ENCODE data around the gene CHST7. TPM values are rescaled to one million over a fixed set of nuclear protein-coding genes. Genes with fewer than 3 reads are reported as not detected.

The CHST7 gene
- total RNA-seq, 1 experiment from 2014 or later, result 24.7 TPM

GRCh38 chrX:46582966-46583365 lies 9.4 kb downstream of the CHST7 start:
- Histone ChIP-seq H3K36me3 (ENCODE audit: low read depth, low read length) (peaks cover 8% of the 10 kb centered on the region; the same call in 1 of the 2 replicates), H3F3A (ENCODE audit: low read length, unreplicated experiment) (no peaks in the 10 kb centered on the region), H2AFZ (ENCODE audit: low read length) (no peak overlapping the region), H3K9ac (ENCODE audit: low read length) (no peak overlapping the region), H3K79me2 (ENCODE audit: low read length) (peaks cover 72% of the 10 kb centered on the region), H4K20me1 (ENCODE audit: low read length) (no peaks in the 10 kb centered on the region), H3K9me2 (replicated peaks; ENCODE audit: low read length) (no peaks in the 10 kb centered on the region), H3K4me1 (ENCODE audit: insufficient read depth, low read length) (peaks cover 29% of the 10 kb centered on the region), H3K4me3 (ENCODE audit: low read length) (no peak overlapping the region), H3K27me3 (ENCODE audit: low read length) (no peaks in the 10 kb centered on the region), H3K4me2 (ENCODE audit: low read length) (peak overlapping the region; percentile 34; the same call in 1 of the 2 replicates), H3K27ac (ENCODE audit: low read length) (no peak overlapping the region), H3K9me3 (ENCODE audit: low read length) (no peaks in the 10 kb centered on the region)
- BruUV-seq (replicated peaks), result no TSS peak
- CTCF ChIA-PET, result interaction anchor here (0.7 kb wide), 1 partner anchor 61 kb away, joined by 5 read pairs; no protein-coding TSS in a partner anchor
- ATAC-seq, result no peak
- POLR2A ChIA-PET (ENCODE audit: unreplicated experiment), result interaction anchor here (0.7 kb wide), 1 partner anchor 547 kb away, joined by 5 read pairs; no protein-coding TSS in a partner anchor
- intact Hi-C loops (cut with micrococcal nuclease), result no loop called here
- DNase-seq, result no peak
- no peak for TF ChIP-seq EZH2phosphoT487 (IDR thresholded peaks at IDR 0.05; ENCODE audit: borderline replicate concordance, low read length)
- TF ChIP-seq, protein P1, sequence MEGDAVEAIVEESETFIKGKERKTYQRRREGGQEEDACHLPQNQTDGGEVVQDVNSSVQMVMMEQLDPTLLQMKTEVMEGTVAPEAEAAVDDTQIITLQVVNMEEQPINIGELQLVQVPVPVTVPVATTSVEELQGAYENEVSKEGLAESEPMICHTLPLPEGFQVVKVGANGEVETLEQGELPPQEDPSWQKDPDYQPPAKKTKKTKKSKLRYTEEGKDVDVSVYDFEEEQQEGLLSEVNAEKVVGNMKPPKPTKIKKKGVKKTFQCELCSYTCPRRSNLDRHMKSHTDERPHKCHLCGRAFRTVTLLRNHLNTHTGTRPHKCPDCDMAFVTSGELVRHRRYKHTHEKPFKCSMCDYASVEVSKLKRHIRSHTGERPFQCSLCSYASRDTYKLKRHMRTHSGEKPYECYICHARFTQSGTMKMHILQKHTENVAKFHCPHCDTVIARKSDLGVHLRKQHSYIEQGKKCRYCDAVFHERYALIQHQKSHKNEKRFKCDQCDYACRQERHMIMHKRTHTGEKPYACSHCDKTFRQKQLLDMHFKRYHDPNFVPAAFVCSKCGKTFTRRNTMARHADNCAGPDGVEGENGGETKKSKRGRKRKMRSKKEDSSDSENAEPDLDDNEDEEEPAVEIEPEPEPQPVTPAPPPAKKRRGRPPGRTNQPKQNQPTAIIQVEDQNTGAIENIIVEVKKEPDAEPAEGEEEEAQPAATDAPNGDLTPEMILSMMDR (conservative IDR thresholded peaks at IDR 0.05; ENCODE audit: low read depth, low read length), result no peak
- no peak for TF ChIP-seq EZH2 (IDR thresholded peaks at IDR 0.05; ENCODE audit: low read length, unreplicated experiment)

- POLR2A ChIA-PET (ENCODE audit: unreplicated experiment), result no interaction called here
- Histone ChIP-seq H3K36me3 (ENCODE audit: low read depth, low read length) (no peaks in the 10 kb centered on the region), H3K9ac (ENCODE audit: low read length) (no peak overlapping the region), H3K9me3 (ENCODE audit: low read length) (no peaks in the 10 kb centered on the region), H3K4me2 (ENCODE audit: low read length) (no peak overlapping the region), H3K4me3 (ENCODE audit: low read length) (no peak overlapping the region), H3K4me1 (ENCODE audit: insufficient read depth, low read length) (peaks cover 35% of the 10 kb centered on the region), H3K27me3 (ENCODE audit: low read length) (no peaks in the 10 kb centered on the region), H3F3A (ENCODE audit: low read length, unreplicated experiment) (no peaks in the 10 kb centered on the region), H3K27ac (ENCODE audit: low read length) (no peak overlapping the region), H3K9me2 (replicated peaks; ENCODE audit: low read length) (no peaks in the 10 kb centered on the region), H2AFZ (ENCODE audit: low read length) (no peak overlapping the region), H4K20me1 (ENCODE audit: low read length) (no peaks in the 10 kb centered on the region), H3K79me2 (ENCODE audit: low read length) (peaks cover 66% of the 10 kb centered on the region)
- TF ChIP-seq EZH2phosphoT487 (IDR thresholded peaks at IDR 0.05; ENCODE audit: borderline replicate concordance, low read length), result no peak
- TF ChIP-seq, protein P1 (conservative IDR thresholded peaks at IDR 0.05; ENCODE audit: low read depth, low read length), result no peak
- no peak for TF ChIP-seq EZH2 (IDR thresholded peaks at IDR 0.05; ENCODE audit: low read length, unreplicated experiment)
- no TSS peak for BruUV-seq (replicated peaks)
- CTCF ChIA-PET, result no interaction called here
- ATAC-seq (no peak), DNase-seq (no peak)
- intact Hi-C loops (cut with micrococcal nuclease), result no loop called here
Measured at GRCh38 chrX:46584736-46585135, 11.2 kb downstream of the CHST7 start.

DNA sequence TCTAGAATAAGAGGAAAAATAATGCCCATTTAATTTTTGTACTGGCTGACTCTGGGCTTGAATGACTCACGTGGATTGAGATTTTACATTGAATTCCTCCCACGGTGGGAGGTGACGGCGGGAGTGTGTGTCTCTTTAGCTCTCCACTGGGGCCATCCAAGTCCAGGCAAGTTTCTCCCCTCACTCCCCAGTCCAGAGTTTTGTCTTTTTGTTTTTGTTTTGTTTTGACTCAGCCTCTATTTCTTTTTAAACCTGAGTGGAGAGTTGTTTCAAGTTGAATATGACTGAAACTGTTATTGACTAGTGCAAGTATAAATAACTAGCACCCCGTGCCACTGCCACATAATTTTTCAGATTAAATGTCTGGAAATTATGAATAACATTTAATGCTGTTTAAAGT lies 13.6 kb downstream of the CHST7 start:
- peaks cover 66% of the 10 kb centered on the region for H3K79me2 ChIP-seq (ENCODE audit: low read length)
- H3K9ac ChIP-seq (ENCODE audit: low read length), result no peak overlapping the region
- H2AFZ ChIP-seq (ENCODE audit: low read length), result no peak overlapping the region
- no TSS peak for BruUV-seq (replicated peaks)
- no peak overlapping the region for H3K27ac ChIP-seq (ENCODE audit: low read length)
- no peak for ATAC-seq
- no peaks in the 10 kb centered on the region for H3K36me3 ChIP-seq (ENCODE audit: low read depth, low read length)
- H3K27me3 ChIP-seq (ENCODE audit: low read length), result no peaks in the 10 kb centered on the region
- H3K9me3 ChIP-seq (ENCODE audit: low read length), result no peaks in the 10 kb centered on the region
- ChIA-PET POLR2A (ENCODE audit: unreplicated experiment) (no interaction called here), CTCF (no interaction called here)
- H3K4me2 ChIP-seq (ENCODE audit: low read length), result 0 out of 2 replicates have a peak overlapping the region, but pooled peaks have one; percentile 45
- DNase-seq, result no peak
- TF ChIP-seq EZH2 (IDR thresholded peaks at IDR 0.05; ENCODE audit: low read length, unreplicated experiment) (no peak), EZH2phosphoT487 (IDR thresholded peaks at IDR 0.05; ENCODE audit: borderline replicate concordance, low read length) (no peak)
- TF ChIP-seq, protein P1 (conservative IDR thresholded peaks at IDR 0.05; ENCODE audit: low read depth, low read length), result no peak
- H3F3A ChIP-seq (ENCODE audit: low read length, unreplicated experiment), result no peaks in the 10 kb centered on the region
- intact Hi-C loops (cut with micrococcal nuclease), result no loop called here
- no peaks in the 10 kb centered on the region for H4K20me1 ChIP-seq (ENCODE audit: low read length)
- H3K4me1 ChIP-seq (ENCODE audit: insufficient read depth, low read length), result peaks cover 38% of the 10 kb centered on the region
- H3K4me3 ChIP-seq (ENCODE audit: low read length), result no peak overlapping the region
- no peaks in the 10 kb centered on the region for H3K9me2 ChIP-seq (replicated peaks; ENCODE audit: low read length)

Measured in PC-3 (cell line).